Measurements from ENCODE around the gene PPP1R7.

Gene PPP1R7

GRCh38 chr2:241228081-241228859 lies 78.0 kb downstream of the PPP1R7 start:
- no peaks in the 10 kb centered on the region for H3K9me3 ChIP-seq (ENCODE audit: control insufficient read depth, insufficient read depth, low read depth, low read length)
- H3K27ac ChIP-seq (ENCODE audit: extremely low read depth, low read depth, low read length): no peak overlapping the region
- no peak for TF ChIP-seq HOXA7 (CRISPR knock-in tag; IDR thresholded peaks at IDR 0.05; ENCODE audit: borderline replicate concordance)
- no peak for TF ChIP-seq KLF1 (tag by site-specific recombination; IDR thresholded peaks at IDR 0.05)
- TF ChIP-seq ZNF214 (tag by site-specific recombination; IDR thresholded peaks at IDR 0.05; ENCODE audit: borderline replicate concordance): no peak
- no peak for TF ChIP-seq ZNF266 (tag by site-specific recombination; IDR thresholded peaks at IDR 0.05; ENCODE audit: low read depth)
- no peak for TF ChIP-seq EGR2 (tag by site-specific recombination; IDR thresholded peaks at IDR 0.05; ENCODE audit: low read depth)
- no peak for TF ChIP-seq ZNF626 (tag by site-specific recombination; IDR thresholded peaks at IDR 0.05)
- TF ChIP-seq ZNF529 (tag by site-specific recombination; IDR thresholded peaks at IDR 0.05; ENCODE audit: insufficient replicate concordance): no peak
- no peak for TF ChIP-seq ZNF221 (tag by site-specific recombination; IDR thresholded peaks at IDR 0.05; ENCODE audit: borderline replicate concordance)
- TF ChIP-seq ZNF610 (tag by site-specific recombination; IDR thresholded peaks at IDR 0.05; ENCODE audit: borderline replicate concordance): no peak
- TF ChIP-seq ZNF544 (tag by site-specific recombination; IDR thresholded peaks at IDR 0.05): no peak
- H3K4me3 ChIP-seq (ENCODE audit: low read depth, low read length): no peak overlapping the region
- POLR2A ChIA-PET: interaction anchor here (0.6 kb wide), 1 partner anchor 78 kb away, joined by 3 read pairs; the partner anchor contains the start of gene PPP1R7
- H3K4me1 ChIP-seq (ENCODE audit: control insufficient read depth, insufficient read depth, low read length): no peaks in the 10 kb centered on the region
- H3K36me3 ChIP-seq (ENCODE audit: control insufficient read depth in 2 of 2, insufficient read depth in 1 of 2, low read length in 2 of 2): peaks cover 11 to 81% of the 10 kb centered on the region in 2 experiments; a peak in 2 of 3 replicates
- CTCF ChIA-PET: interaction anchor here (0.6 kb wide), 1 partner anchor 275 kb away, joined by 3 read pairs; no protein-coding TSS in a partner anchor

GRCh38 chr2:241228860-241229516 lies 78.7 kb downstream of the PPP1R7 start:
- ChIA-PET CTCF (no interaction called here), POLR2A (interaction anchor here (0.6 kb wide), 1 partner anchor 79 kb away, joined by 3 read pairs; the partner anchor contains the start of gene PPP1R7)
- H3K4me3 ChIP-seq (ENCODE audit: low read depth, low read length): no peak overlapping the region
- no peaks in the 10 kb centered on the region for H3K9me3 ChIP-seq (ENCODE audit: control insufficient read depth, insufficient read depth, low read depth, low read length)
- H3K4me1 ChIP-seq (ENCODE audit: control insufficient read depth, insufficient read depth, low read length): no peaks in the 10 kb centered on the region
- H3K36me3 ChIP-seq (ENCODE audit: control insufficient read depth in 2 of 2, insufficient read depth in 1 of 2, low read length in 2 of 2): peaks cover 11 to 88% of the 10 kb centered on the region in 2 experiments; a peak in 2 of 3 replicates
- TF ChIP-seq GLIS1 (tag by site-specific recombination; IDR thresholded peaks at IDR 0.05) (no peak), ZNF510 (tag by site-specific recombination; IDR thresholded peaks at IDR 0.05; ENCODE audit: insufficient replicate concordance) (no peak), ZBTB44 (tag by site-specific recombination; IDR thresholded peaks at IDR 0.05) (no peak), IKZF3 (tag by site-specific recombination; IDR thresholded peaks at IDR 0.05) (no peak), PRDM10 (tag by site-specific recombination; IDR thresholded peaks at IDR 0.05) (no peak), ZNF157 (tag by site-specific recombination; IDR thresholded peaks at IDR 0.05) (no peak), ZNF747 (tag by site-specific recombination; IDR thresholded peaks at IDR 0.05) (no peak), ZNF654 (tag by site-specific recombination; IDR thresholded peaks at IDR 0.05; ENCODE audit: low read depth) (no peak), PRDM4 (tag by site-specific recombination; IDR thresholded peaks at IDR 0.05) (no peak), ZNF623 (tag by site-specific recombination; IDR thresholded peaks at IDR 0.05) (no peak), ZBTB48 (tag by site-specific recombination; IDR thresholded peaks at IDR 0.05) (no peak)
- no peak overlapping the region for H3K27ac ChIP-seq (ENCODE audit: extremely low read depth, low read depth, low read length)
